GM21528 (cell line): Measurements from ENCODE around the gene GPR155.
"Not testable (repeated sequence)": the region's sequence is repeated elsewhere in the genome, so short reads cannot be mapped to it uniquely, and the experiment has no call there.

Source experiments
- ATAC-seq: cut with Tn5 transposase; IDR thresholded peaks from one replicate; pipeline ENCODE4 v1.9.1; 2021; ENCODE audit warnings: mild to moderate bottlenecking, moderate library complexity; ENCODE audit not compliant: unreplicated experiment, low FRiP score

GPR155 gene

DNA sequence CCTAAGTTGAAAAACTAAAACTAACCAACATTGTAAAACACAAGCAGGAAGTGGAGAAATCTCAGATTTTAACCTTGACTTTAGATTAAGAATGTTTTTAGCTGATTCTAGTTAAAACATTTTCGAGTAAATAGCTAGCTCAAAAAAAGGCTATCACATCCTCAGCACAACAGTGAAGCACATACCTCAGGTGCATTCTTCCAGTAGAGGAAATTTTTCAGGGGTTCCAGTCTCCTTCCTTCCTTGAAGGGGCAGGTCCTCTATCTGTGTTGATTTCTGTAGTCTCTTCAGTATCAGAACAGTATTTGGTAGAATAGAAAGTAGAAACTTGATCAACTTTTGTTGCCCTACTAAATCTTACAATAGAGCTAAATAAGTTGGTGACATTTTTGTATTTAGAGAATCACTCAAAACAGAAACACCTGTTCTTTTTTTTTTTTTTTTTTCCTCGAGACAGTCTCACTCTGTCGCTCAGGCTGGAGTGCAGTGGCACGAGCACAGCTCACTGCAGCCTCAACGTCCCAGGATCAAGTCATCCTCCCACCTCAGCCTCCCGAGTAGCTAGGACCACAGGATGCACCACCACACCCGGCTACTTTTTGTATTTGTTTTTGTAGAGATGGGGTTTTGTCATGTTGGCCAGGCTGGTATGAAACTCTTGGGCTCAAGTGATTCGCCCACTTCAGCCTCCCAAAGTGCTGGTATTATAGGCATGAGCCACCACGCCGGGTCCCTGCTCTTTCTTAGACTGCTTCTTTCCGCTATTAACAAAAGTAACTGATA, 6.9 kb upstream of the GPR155 start:
- peak; percentile 45 for ATAC-seq

DNA sequence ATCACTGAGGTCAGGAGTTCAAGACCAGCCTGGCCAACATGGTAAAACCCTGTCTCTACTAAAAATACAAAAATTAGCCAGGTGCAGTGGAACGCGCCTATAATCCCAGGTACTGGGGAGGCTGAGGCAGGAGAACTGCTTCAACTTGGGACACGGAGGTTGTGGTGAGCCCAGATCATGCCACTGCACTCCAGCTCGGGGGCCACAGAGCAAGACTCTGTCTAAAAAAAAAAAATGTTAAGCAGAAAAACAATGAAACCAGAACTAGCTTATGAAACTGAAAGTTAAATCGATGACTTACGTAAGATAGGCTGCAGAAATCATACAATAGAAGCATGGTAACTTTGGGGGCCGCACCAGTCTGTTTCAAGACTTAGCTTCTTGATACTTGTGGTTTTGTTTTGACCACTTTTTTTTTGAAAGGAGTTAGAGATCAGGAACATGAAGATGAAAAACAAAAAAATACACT, 6.2 kb upstream of the GPR155 start:
- peak; percentile 87 for ATAC-seq

DNA sequence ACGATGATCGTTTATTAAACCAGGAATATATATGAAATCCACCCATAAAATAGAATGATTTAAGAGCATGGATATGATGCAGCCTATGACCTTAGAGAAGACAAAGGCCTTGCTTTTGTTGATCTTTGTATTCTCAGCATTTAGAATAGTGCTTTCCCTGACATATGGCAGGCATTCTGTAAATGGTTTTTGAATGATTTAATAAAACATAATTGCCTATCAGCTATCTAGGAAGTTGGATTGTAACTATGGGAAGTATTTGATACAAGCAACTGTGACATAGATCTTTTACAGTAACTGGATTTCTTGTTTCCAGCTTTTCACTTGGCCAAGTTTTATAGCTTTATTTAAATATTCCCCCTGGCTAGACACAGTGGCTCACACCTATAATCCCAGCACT, 5.1 kb upstream of the GPR155 start:
- ATAC-seq = no peak

DNA sequence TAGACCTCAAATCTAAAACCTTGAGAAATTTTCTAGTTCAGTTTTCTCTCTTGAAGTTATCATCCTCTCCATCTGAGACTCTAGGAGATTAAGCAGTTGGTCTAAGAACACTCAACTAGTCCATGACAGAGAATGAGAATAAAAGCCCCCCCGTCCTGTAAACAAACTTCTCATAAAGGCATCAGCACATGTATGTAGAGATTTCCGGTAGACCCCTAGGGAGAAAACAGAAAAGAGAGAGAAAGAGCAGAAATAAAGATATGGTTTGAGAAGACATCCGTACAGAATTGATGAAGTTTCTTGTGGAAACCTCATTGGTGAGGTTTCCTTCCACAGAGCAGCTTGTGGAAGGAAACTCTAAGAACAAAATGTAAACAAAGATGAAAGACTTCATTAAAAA, 3.2 kb upstream of the GPR155 start:
- ATAC-seq = no peak

DNA sequence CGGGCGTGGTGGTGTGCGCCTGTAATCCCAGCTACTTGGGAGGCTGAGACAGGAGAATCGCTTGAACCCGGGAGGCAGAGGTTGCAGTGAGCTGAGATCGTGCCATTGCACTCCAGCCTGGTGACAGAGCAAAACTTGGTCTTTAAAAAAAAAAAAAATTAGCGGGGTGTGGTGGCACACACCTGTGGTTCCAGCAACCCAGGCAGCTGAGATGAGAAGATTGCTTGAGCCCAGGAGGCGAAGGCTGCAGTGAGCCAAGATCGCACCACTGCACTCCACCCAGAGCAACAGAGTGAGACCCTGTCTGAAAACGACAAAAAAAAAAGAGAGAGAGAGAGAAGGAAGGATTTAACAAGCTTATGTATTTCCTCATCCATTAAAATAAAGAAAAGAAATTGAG, 2.7 kb upstream of the GPR155 start:
- not testable (repeated sequence) for ATAC-seq

DNA sequence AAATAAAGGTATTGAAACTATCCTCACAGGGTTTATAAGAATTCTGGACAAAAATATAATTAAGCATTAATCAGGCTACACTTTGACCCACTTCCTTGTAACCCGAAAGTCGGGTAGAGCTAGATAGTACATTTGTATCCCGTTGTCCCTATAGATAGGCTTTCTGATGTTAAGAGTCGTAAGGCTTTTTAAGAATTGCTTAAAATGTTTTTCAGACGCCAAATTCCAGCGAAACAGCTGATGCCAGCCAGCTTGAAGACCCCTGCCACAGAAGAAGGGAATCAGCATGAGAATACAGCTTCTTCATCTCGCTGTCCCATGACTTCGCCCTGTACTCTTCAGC, 962 bp upstream of the GPR155 start:
- no peak for ATAC-seq

DNA sequence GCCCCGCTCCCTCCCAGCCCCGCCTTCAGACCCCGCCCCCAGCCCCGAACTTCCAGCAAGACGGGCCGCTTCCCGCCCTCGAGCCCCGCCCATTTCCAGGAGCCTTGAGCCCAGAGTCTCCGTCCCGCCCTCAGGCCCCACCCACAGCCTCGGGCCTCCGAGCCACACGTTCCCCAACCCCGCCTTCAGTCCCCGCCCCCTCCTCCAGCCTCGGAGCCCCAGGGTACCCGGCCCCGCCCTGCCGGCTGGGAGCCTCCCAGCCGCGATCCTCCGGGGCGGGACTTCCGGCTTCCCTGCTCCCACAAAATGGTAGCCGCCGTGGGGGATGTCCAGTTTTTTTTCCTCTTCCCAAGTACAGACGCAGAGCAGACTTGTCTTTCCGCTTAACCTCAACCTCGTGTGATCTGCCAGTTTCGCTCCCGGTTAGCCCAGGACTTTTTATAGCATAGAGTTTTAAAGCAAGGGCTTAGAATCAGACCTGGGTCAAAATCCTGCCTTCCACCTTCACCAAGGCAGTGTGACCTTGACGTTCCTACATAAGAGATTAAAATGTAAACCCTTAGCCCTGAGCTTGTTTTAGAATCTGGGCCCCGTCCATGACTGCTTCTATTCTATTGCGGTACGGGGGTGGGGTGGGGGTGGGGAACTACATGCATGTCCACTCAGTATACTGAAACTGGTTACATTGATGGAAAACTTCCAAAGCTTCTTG, 435 bp upstream of the GPR155 start:
- ATAC-seq = peak; percentile 73

DNA sequence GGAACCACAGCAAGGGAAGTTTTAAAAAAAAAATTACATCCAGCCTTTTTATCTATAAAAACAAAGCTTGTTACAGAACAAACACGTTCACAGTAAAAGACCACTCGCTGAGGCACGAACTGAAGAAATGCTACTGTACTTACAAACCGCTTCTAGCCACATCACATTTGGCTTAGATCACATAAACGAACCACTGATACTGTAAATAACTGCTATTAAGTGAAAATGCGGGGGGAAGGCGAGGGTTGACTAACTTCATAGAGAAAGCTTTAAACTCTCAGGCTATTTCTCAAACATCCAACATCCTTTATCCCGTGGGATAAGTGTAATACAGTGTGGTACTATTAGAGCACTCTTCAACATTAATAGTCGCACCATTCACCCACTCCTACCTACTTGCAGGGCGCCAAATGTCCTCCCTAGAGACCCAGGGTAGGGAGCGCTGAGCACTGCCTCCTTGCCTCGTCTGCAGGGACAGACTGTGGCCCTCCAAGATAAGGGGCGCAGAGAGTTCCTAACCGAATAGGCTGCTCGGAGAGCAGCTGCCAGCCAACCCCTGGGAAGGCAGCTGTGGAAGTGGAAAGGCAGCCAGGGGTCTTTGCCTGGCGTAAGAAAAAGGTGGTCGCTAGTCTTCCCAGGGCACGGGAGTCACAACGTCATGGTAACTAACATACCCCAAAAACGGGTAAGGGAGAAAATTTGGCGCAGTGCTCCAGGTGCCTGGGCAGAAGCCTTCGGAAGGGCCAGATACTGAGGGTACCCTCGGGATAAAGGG, 854 bp downstream of the GPR155 start:
- peak; percentile 35 for ATAC-seq

DNA sequence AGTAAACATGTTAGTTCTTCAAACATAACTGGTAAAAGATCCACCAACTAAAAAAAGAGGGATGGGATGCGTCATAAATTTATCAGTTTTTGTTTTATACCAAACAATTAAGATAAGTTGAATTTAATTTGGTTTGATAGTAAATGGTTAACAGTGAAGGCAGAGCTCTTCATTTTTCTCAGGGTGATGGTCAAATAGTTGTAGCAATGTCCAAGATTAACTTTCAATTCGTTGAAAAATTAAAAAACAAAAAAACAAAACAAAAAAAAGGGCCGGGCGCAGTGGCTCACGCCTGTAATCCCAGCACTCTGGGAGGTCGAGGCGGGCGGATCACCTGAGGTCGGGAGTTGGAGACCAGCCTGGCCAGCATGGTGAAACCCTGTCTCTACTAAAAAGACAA, 1.8 kb downstream of the GPR155 start:
- not testable (repeated sequence) for ATAC-seq

DNA sequence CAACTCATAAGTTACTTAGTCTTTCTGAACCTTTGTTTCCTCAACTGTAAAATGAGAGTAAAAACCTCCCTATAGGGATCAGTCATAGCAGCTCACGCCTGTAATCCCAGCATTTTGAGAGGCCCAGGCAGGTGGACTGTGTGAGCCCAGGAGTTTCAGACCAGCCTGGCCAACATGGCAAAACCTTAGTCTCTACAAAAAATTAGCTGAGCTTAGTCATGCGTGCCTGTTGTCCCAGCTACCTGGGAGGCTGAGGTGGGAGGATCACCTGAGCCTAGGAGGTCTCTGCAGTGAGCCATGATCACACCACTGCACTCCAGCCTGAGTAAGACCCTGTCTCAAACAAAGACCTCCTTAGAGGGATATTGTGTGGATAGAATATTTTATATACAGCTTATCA, 2.3 kb downstream of the GPR155 start:
- ATAC-seq = no peak

DNA sequence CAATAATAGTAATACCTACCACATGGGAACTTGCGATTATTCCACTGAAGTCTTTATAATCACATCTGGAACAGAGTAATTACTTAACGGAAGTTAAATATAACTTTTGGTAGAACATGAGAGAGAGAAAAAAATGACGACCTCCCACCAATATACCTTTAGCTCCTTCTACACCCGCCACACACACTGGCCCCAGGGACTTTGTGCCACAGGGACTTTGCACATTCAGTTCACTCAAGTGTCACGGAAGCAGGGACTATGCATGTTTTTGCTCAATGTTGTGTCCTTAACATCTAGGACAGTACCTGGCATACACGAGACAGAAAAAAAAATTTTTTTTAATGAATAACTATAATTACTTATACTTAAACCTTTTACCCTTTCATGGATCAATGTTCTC, 4.0 kb downstream of the GPR155 start:
- no peak for ATAC-seq

DNA sequence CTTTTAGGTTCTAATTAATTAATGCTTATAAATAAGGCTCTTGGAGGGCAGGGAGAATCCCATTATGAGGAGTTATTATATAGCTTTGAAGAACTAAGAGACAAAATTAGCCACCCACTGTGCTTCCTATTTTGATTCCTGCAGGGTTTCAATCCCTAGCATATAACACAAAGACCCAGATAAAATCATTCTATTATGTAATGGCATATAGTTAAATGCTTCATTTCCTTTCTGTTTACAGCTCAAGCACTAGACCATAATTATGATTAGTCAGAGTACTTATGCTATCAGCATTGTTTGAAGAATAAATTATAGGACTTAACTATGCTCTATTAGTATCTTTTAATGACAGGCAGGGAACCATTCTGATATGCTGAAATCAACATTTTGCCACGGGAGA, 9.1 kb downstream of the GPR155 start:
- no peak for ATAC-seq

DNA sequence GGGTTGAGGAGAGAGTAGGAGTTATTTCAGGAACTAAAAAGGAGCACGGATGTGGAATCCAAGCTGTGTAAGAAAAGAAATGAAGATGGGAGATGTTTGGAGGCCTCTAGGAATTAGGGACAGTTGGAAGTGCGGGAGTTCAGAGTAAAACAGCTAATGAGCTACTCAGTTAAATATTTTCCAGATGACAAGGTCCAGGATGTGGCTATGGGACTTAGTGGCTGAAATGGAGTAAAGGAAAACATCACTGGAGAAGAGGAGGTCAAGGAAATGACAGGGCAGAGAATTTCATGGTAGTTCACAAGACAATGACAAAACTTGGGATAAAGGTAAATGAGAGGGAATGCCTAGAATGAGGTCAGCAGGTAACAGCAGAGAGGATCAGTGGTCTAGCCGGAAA, 13.0 kb downstream of the GPR155 start:
- no peak for ATAC-seq

DNA sequence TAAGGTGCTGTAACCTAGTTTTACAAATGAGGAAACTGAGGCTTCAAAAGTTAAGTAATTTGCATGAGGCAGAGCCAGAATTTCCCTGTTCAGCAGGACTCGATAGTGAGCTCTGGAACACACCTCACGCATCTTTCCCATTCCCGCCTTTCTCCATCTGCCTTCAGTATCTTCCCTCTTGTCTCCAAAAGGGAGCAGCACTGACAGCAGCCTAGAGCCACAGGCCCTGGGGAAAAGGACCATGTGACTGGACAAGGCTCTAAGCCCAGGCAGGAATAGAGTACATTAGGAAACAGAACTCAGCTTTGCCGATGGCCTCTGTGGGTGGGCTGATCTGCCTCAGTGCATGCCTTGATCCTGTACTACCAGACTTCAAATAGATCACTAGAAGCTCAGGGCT, 21.5 kb downstream of the GPR155 start:
- ATAC-seq = no peak

DNA sequence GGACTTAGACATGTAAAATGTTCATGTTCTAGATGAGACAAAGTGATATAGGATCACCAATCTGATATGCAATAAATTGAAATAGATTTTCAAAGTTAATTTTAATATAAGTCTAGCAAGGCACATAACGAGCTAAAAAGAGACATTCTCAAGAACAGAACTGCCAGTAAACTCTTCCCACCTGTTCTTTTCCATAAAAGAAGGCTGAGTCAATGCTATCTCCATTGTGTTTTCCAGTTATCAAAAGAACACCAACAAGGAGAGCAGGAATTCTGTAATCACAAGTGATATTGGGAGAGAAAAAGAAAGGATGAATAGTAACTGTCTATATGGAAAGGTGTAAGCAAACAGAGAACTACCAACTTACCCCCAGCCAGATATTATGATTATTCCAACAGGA, 25.6 kb downstream of the GPR155 start:
- no peak for ATAC-seq

DNA sequence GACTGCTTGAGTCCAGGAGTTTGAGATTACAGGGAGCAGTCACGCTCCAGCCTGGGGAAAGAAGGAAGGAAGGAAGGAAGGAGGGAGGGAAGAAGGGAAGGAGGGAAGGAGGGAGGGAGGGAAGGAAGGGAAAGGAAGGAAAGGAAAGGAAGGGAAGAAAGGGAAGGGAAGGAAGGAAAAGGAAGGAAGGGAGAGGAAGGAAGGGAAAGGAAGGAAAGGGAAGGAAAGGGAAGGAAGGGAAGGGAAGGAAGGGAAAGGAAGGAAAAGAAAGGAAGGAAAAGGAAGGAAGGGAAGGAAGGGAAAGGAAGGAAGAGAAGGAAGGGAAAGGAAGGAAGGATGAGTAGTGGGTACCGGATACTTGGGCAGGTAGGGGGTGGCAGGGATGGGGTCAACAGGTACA, 32.3 kb downstream of the GPR155 start:
- no peak for ATAC-seq

DNA sequence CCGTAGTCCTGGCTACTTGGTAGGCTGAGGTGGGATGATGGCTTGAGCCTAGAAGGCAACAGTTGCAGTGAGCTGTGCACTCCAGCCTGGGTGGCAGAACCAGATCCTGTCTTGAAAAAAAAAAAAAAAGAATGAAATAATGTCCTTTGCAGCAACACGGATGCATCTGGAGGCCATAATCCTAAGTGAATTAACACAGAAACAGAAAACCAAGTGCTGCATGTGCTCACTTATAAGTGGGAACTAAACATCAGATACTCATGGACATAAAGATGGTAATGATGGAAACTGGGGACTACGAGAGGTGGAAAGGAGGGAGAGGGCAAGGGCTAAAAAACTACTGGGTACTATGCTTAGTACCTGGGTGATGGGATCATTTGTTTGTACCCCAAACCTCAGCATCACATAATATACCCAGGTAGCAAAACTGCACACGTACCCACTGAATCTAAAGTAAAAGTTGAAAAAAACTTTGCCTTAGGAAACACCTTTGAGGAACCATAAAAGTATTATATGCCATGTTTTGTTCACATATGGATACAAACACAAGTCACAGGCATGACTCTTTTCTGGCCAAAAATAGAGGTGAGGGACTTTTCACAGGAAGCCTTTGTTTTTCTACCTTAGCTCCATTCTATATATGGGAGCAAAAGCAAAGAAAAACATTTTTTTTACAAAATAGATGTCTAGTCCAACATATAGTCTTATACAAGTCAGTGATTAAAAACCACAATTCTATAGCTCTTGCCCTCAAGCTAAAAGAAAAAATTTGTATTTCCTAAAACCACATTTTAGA, 36.6 kb downstream of the GPR155 start:
- ATAC-seq = no peak

DNA sequence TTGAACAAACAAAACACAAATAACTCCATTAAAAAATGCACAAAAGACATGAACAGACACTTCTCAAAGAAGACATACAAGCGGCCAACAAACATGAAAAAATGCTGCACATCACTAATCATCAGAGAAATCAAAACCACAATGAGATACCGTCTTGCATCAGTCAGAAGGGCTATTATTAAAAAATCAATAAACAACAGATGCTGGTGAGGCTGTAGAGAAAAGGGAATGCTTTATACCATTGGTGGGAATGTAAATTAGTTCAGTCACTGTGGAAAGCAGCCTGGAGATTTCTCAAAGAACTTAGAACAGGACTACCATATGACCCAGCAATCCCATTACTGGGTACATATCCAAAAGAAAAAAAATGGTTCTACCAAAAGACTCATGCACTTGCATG, 37.8 kb downstream of the GPR155 start:
- no peak for ATAC-seq

DNA sequence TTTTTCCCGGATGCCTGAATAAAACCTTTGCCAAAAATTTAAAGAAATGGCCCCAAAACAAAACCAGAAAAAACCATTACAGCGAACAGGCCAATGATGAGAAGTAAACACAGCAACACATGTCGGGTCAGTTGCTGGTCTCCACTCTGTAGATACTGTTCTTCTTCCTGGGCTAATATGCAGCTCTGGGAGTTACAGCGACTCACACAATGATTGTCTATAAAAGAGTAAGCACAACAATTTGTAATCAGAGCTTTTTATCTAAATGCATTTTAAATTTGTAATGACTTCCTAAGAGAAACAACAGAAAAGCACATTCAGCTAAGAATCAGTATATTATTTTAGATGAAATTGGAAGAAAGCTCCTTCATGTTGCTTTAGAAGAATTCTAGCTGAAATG, 40.3 kb downstream of the GPR155 start:
- no peak for ATAC-seq

DNA sequence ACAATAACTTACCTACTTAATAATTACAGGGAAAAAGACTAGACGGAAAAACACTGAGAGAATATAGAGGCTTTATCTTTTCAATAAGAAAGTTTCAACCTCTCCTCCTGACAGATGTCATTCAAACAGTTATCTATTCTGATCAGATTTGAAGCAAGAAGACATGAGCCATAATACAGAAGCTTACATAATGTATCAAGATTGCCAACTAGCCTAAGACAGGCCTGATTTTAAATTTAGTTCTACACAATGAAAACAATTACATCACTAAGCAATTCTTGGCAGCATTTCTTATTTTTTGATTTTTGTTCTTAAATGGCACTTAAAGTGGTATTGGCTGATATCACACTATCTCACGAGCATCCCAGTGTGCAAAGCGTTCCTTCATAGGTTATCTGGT, 41.6 kb downstream of the GPR155 start:
- no peak for ATAC-seq

DNA sequence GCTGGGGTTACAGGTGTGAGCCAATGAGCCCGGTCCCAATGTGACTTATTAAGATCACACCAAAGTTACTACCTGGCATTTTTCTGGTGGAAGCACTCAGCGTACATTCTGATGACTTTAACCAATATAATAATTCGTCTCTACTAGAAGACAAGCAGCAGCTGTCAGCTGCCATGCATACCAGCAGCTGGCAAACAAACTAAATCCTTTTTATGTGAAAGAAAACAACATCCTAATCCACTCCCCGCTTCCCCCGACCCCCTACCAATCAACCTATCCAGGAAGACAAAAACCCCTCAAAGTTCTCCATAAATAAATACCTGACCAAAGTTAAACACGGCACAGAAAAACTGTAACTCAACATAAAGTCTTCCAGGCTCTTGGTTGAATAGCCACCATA, 42.1 kb downstream of the GPR155 start:
- ATAC-seq = no peak
